ENCODE data around the gene AANAT.

The AANAT gene

GRCh38 chr17:76490112-76490710 is 22.8 kb downstream of the AANAT start:
- DNase-seq (ENCODE audit: low read depth in 2 of 2) = no peak

GRCh38 chr17:76491271-76492122 is 24.1 kb downstream of the AANAT start:
- no peak for DNase-seq (ENCODE audit: low read depth in 2 of 2)

- DNase-seq (ENCODE audit: low read depth in 2 of 2) = no peak
These were observed 25.0 kb downstream of the AANAT start for GRCh38 chr17:76492123-76492988.

- DNase-seq (ENCODE audit: low read depth in 2 of 2) = no peak
These were observed 25.6 kb downstream of the AANAT start for GRCh38 chr17:76492989-76493501.

GRCh38 chr17:76493505-76494167 is 26.2 kb downstream of the AANAT start:
- DNase-seq (ENCODE audit: low read depth in 2 of 2) = no peak

GRCh38 chr17:76495663-76496400 is 28.4 kb downstream of the AANAT start:
- no peak for DNase-seq (ENCODE audit: low read depth in 2 of 2)

GRCh38 chr17:76496464-76496863 is 29.1 kb downstream of the AANAT start:
- DNase-seq (ENCODE audit: low read depth in 2 of 2) = no peak

GRCh38 chr17:76497699-76497978 is 30.2 kb downstream of the AANAT start:
- DNase-seq (ENCODE audit: low read depth in 2 of 2) = no peak

GRCh38 chr17:76497979-76498875 is 30.8 kb downstream of the AANAT start:
- no peak for DNase-seq (ENCODE audit: low read depth in 2 of 2)

- no peak for DNase-seq (ENCODE audit: low read depth in 2 of 2)
These were observed 31.5 kb downstream of the AANAT start for GRCh38 chr17:76498876-76499251.

GRCh38 chr17:76499267-76499667 is 31.9 kb downstream of the AANAT start:
- no peak for DNase-seq (ENCODE audit: low read depth in 2 of 2)

GRCh38 chr17:76500074-76500746 is 32.8 kb downstream of the AANAT start:
- DNase-seq (ENCODE audit: low read depth in 2 of 2) = no peak

GRCh38 chr17:76500747-76501017 is 33.3 kb downstream of the AANAT start:
- DNase-seq (ENCODE audit: low read depth in 2 of 2) = no peak

GRCh38 chr17:76501018-76501826 is 33.8 kb downstream of the AANAT start, which contains the start of gene RHBDF2:
Gene RHBDF2, minus strand, starts transcription at chr17:76501423. Its CDS starts 19,899 bp downstream, at chr17:76481524.
- DNase-seq (ENCODE audit: low read depth in 2 of 2) = peak; percentile 89 to 91

GRCh38 chr17:76501827-76502307 is 34.5 kb downstream of the AANAT start:
- no peak for DNase-seq (ENCODE audit: low read depth in 2 of 2)

- DNase-seq (ENCODE audit: low read depth in 2 of 2) = no peak
These were observed 35.2 kb downstream of the AANAT start for GRCh38 chr17:76502341-76503211.

GRCh38 chr17:76504117-76504516 is 36.7 kb downstream of the AANAT start:
- DNase-seq (ENCODE audit: low read depth in 2 of 2) = no peak

Data from stimulated activated CD8-positive, alpha-beta memory T cell treated with anti-CD3 and anti-CD28 coated beads, Interleukin-15, amount 100 ng/mL, for 4 hours (primary cell).